Stimulated activated CD4-positive, alpha-beta T cell treated with anti-CD3 and anti-CD28 coated beads, TNF-alpha, amount 100 ng/mL, for 4 hours (primary cell): ENCODE results near the gene ARHGEF9.
"Not testable (repeated sequence)": the region's sequence is repeated elsewhere in the genome, so short reads cannot be mapped to it uniquely, and the experiment has no call there.

Source experiments
- DNase-seq, 3 experiments: peaks; one replicate each; pipeline ENCODE4 v3.0.0-alpha.2; 2020; ENCODE audit warnings: low read depth in 3 of 3

The ARHGEF9 gene

GRCh38 chrX:63658920-63659319, 126.1 kb downstream of the ARHGEF9 start:
- DNase-seq, result no peak

- DNase-seq, result no peak
These were observed 127.2 kb downstream of the ARHGEF9 start for GRCh38 chrX:63657821-63658220.

GRCh38 chrX:63656871-63657580, 128.0 kb downstream of the ARHGEF9 start:
- DNase-seq, result no peak

- DNase-seq, result no peak
These were observed 132.8 kb downstream of the ARHGEF9 start for GRCh38 chrX:63652086-63652765.

- not testable (repeated sequence) for DNase-seq
These were observed 139.3 kb downstream of the ARHGEF9 start for GRCh38 chrX:63645748-63646147.

- no peak for DNase-seq
These were observed 149.3 kb downstream of the ARHGEF9 start for GRCh38 chrX:63635750-63636149.

GRCh38 chrX:63613531-63614028, 171.4 kb downstream of the ARHGEF9 start:
- no peak for DNase-seq

- DNase-seq, result no peak
These were observed 199.1 kb downstream of the ARHGEF9 start for GRCh38 chrX:63585936-63586335.
